ENCODE data around the gene EHBP1. TPM values are rescaled to one million over a fixed set of nuclear protein-coding genes. Genes with fewer than 3 reads are reported as not detected.

The EHBP1 gene
- polyA plus RNA-seq, 3 donors: 4.2 to 6.1 (median 6.0) TPM

DNA sequence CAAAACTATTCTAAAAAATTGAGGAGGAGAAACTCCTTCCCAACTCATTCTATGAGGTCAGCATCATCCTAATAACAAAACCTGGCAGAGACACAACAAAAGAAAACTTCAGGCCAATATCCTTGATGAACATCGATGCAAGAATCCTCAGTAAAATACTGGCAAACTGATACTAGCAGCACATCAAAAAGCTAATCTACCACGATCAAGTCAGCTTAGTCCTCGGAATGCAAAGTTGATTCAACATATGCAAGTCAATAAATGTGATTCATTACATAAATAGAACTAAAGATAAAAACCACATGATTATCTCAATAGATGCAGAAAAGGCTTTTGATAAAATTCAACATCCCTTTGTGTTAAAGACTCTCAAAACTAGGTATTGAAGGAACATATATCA lies 63.1 kb downstream of the EHBP1 start:
- Histone ChIP-seq H2AFZ (ENCODE audit: insufficient read depth, low read depth, low read length, poor library complexity, severe bottlenecking) (no peak overlapping the region), H3K36me3 (replicated peaks in 1 of 2; ENCODE audit: control insufficient read depth in 1 of 2, insufficient read depth in 2 of 2, low read length in 2 of 2) (no peaks in the 10 kb centered on the region), H3K27me3 (ENCODE audit: control insufficient read depth in 2 of 2, insufficient read depth in 2 of 2, low read length in 2 of 2) (no peaks in the 10 kb centered on the region), H3K9ac (ENCODE audit: insufficient read depth, low read length, poor library complexity, severe bottlenecking) (no peak overlapping the region), H3K79me2 (ENCODE audit: insufficient read depth, low read length) (no peaks in the 10 kb centered on the region), H3K4me1 (ENCODE audit: control insufficient read depth in 1 of 2, insufficient read depth in 2 of 2, low read length in 2 of 2) (no peaks in the 10 kb centered on the region), H3K9me3 (replicated peaks in 1 of 2; ENCODE audit: control insufficient read depth in 1 of 2, insufficient read depth in 1 of 2, low read length in 2 of 2) (no peaks in the 10 kb centered on the region), H3K4me2 (replicated peaks; ENCODE audit: extremely low read depth, low read length, poor library complexity, severe bottlenecking) (no peak overlapping the region), H4K20me1 (ENCODE audit: insufficient read depth, low read length) (no peaks in the 10 kb centered on the region), H3K4me3 (replicated peaks in 1 of 3; ENCODE audit: low read depth in 2 of 3, low read length in 3 of 3) (no peak overlapping the region), H3K27ac (ENCODE audit: low read depth in 1 of 2, low read length in 2 of 2) (no peak overlapping the region)
- Mint-ChIP-seq H3K27ac (no peak overlapping the region), H3K4me3 (no peak overlapping the region), H3K4me1 (peaks cover 5% of the 10 kb centered on the region), H3K36me3 (peaks cover 5 to 7% of the 10 kb centered on the region in 2 donors), H3K27me3 (ENCODE audit: low read depth in 3 of 3) (no peaks in the 10 kb centered on the region), H3K9me3 (peaks cover 0 to 3% (median 0%) of the 10 kb centered on the region in 7 donors)
- WGBS (ENCODE audit: insufficient coverage): 100% methylated on average over 1 of the region's 3 CpGs
- TF ChIP-seq, protein P1, sequence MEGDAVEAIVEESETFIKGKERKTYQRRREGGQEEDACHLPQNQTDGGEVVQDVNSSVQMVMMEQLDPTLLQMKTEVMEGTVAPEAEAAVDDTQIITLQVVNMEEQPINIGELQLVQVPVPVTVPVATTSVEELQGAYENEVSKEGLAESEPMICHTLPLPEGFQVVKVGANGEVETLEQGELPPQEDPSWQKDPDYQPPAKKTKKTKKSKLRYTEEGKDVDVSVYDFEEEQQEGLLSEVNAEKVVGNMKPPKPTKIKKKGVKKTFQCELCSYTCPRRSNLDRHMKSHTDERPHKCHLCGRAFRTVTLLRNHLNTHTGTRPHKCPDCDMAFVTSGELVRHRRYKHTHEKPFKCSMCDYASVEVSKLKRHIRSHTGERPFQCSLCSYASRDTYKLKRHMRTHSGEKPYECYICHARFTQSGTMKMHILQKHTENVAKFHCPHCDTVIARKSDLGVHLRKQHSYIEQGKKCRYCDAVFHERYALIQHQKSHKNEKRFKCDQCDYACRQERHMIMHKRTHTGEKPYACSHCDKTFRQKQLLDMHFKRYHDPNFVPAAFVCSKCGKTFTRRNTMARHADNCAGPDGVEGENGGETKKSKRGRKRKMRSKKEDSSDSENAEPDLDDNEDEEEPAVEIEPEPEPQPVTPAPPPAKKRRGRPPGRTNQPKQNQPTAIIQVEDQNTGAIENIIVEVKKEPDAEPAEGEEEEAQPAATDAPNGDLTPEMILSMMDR (IDR thresholded peaks at IDR 0.05): no peak
- intact Hi-C loops (cut with micrococcal nuclease): no loop called here
- DNase-seq: no peak

DNA sequence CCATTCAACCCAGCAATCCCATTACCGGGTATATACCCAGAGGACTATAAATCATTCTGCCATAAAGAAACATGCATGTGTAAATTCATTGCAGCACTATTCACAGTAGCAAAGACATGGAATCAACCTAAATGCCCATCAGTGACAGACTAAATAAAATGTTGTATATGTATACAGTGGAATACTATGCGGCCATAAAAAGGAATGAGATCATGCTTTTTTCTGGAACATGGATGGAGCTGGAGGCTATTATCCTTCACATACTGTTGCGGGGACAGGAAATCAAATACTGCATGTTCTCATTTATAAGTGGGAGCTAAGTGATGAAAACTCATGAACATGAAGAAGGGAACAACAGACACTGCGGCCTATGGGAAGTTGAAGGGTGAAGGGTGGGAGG lies 65.1 kb downstream of the EHBP1 start:
- Histone ChIP-seq H3K27ac (ENCODE audit: low read depth in 1 of 2, low read length in 2 of 2) (no peak overlapping the region), H3K27me3 (ENCODE audit: control insufficient read depth in 2 of 2, insufficient read depth in 2 of 2, low read length in 2 of 2) (no peaks in the 10 kb centered on the region), H4K20me1 (ENCODE audit: insufficient read depth, low read length) (no peaks in the 10 kb centered on the region), H3K9me3 (replicated peaks in 1 of 2; ENCODE audit: control insufficient read depth in 1 of 2, insufficient read depth in 1 of 2, low read length in 2 of 2) (no peaks in the 10 kb centered on the region), H3K4me3 (replicated peaks in 1 of 3; ENCODE audit: low read depth in 2 of 3, low read length in 3 of 3) (no peak overlapping the region), H3K4me1 (ENCODE audit: control insufficient read depth in 1 of 2, insufficient read depth in 2 of 2, low read length in 2 of 2) (no peaks in the 10 kb centered on the region), H3K9ac (ENCODE audit: insufficient read depth, low read length, poor library complexity, severe bottlenecking) (no peak overlapping the region), H3K79me2 (ENCODE audit: insufficient read depth, low read length) (no peaks in the 10 kb centered on the region), H3K4me2 (replicated peaks; ENCODE audit: extremely low read depth, low read length, poor library complexity, severe bottlenecking) (no peak overlapping the region), H3K36me3 (replicated peaks in 1 of 2; ENCODE audit: control insufficient read depth in 1 of 2, insufficient read depth in 2 of 2, low read length in 2 of 2) (no peaks in the 10 kb centered on the region), H2AFZ (ENCODE audit: insufficient read depth, low read depth, low read length, poor library complexity, severe bottlenecking) (no peak overlapping the region)
- no peaks in the 10 kb centered on the region for H3K27me3 Mint-ChIP-seq (ENCODE audit: low read depth in 3 of 3)
- H3K27ac Mint-ChIP-seq: no peak overlapping the region
- no peak overlapping the region for H3K4me3 Mint-ChIP-seq
- peaks cover 5% of the 10 kb centered on the region for H3K4me1 Mint-ChIP-seq
- no peak for DNase-seq
- intact Hi-C loops (cut with micrococcal nuclease): no loop called here
- peaks cover 0 to 3% (median 0%) of the 10 kb centered on the region in 7 donors for H3K9me3 Mint-ChIP-seq
- H3K36me3 Mint-ChIP-seq: peaks cover 5 to 7% of the 10 kb centered on the region in 2 donors
- TF ChIP-seq, protein P1 (IDR thresholded peaks at IDR 0.05): no peak
- 0% methylated on average over 1 of the region's 4 CpGs for WGBS (ENCODE audit: insufficient coverage)

Data from CD14-positive monocyte (primary cell).